ENCODE data around the gene AS3MT.
"Not testable (repeated sequence)": the region's sequence is repeated elsewhere in the genome, so short reads cannot be mapped to it uniquely, and the experiment has no call there.

DNA sequence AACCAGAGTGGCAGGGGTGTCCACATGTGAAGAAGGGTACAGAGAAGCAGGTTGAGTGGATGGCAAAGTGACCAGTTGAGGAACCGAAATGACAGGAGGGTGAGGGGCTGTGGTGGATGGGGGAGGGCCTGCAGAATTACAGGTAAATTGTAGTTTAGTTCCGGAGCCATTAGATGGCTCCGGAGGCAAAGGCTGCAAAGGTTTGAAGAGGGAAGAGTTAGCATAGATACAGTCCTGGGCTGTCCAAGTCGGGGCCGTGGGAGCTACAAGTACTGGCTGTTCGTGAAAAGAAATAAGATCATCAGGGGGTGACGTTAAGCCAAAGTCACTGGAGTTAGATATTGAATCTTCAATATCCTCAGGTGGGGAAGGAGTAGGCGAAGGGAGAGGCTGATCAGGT lies 26.1 kb upstream of the AS3MT start:
- TF ChIP-seq, protein P1, sequence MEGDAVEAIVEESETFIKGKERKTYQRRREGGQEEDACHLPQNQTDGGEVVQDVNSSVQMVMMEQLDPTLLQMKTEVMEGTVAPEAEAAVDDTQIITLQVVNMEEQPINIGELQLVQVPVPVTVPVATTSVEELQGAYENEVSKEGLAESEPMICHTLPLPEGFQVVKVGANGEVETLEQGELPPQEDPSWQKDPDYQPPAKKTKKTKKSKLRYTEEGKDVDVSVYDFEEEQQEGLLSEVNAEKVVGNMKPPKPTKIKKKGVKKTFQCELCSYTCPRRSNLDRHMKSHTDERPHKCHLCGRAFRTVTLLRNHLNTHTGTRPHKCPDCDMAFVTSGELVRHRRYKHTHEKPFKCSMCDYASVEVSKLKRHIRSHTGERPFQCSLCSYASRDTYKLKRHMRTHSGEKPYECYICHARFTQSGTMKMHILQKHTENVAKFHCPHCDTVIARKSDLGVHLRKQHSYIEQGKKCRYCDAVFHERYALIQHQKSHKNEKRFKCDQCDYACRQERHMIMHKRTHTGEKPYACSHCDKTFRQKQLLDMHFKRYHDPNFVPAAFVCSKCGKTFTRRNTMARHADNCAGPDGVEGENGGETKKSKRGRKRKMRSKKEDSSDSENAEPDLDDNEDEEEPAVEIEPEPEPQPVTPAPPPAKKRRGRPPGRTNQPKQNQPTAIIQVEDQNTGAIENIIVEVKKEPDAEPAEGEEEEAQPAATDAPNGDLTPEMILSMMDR (IDR thresholded peaks at IDR 0.05): not testable (repeated sequence)
- not testable (repeated sequence) for TF ChIP-seq POLR2AphosphoS5 (IDR thresholded peaks at IDR 0.05)

Measured in gastroesophageal sphincter (tissue), 3 donors.